CD4-positive, alpha-beta T cell treated with Interleukin-6 at 100 ng/mL for 8 hours (primary cell): ENCODE results near the gene FBXL13.
"Not testable (repeated sequence)": the region's sequence is repeated elsewhere in the genome, so short reads cannot be mapped to it uniquely, and the experiment has no call there.

Experiments
- DNase-seq: peaks from one replicate; pipeline ENCODE4 v3.0.0-alpha.2; 2020; ENCODE audit warnings: mixed read lengths, low spot score

FBXL13 gene

GRCh38 chr7:103023578-103023977 is 51.0 kb downstream of the FBXL13 start:
- DNase-seq: not testable (repeated sequence)

- not testable (repeated sequence) for DNase-seq
These were observed 53.1 kb downstream of the FBXL13 start for GRCh38 chr7:103021490-103021889.

- not testable (repeated sequence) for DNase-seq
These were observed 53.7 kb downstream of the FBXL13 start for GRCh38 chr7:103020876-103021275.

- DNase-seq: not testable (repeated sequence)
These were observed 56.3 kb downstream of the FBXL13 start for GRCh38 chr7:103018295-103018694.

GRCh38 chr7:103011650-103012049 is 62.9 kb downstream of the FBXL13 start:
- DNase-seq: no peak

GRCh38 chr7:103010211-103010610 is 64.4 kb downstream of the FBXL13 start:
- no peak for DNase-seq

GRCh38 chr7:103009466-103010185 is 65.0 kb downstream of the FBXL13 start:
- DNase-seq: no peak

- DNase-seq: no peak
These were observed 71.6 kb downstream of the FBXL13 start for GRCh38 chr7:103003004-103003403.

GRCh38 chr7:103001210-103001609 is 73.4 kb downstream of the FBXL13 start:
- no peak for DNase-seq

GRCh38 chr7:102996957-102997356 is 77.6 kb downstream of the FBXL13 start:
- DNase-seq: no peak

- DNase-seq: not testable (repeated sequence)
These were observed 79.0 kb downstream of the FBXL13 start for GRCh38 chr7:102995609-102996008.

- no peak for DNase-seq
These were observed 80.0 kb downstream of the FBXL13 start for GRCh38 chr7:102994567-102994966.

GRCh38 chr7:102993718-102994029 is 80.9 kb downstream of the FBXL13 start:
- no peak for DNase-seq

- no peak for DNase-seq
These were observed 81.5 kb downstream of the FBXL13 start for GRCh38 chr7:102992938-102993717.

GRCh38 chr7:102992509-102992937 is 82.1 kb downstream of the FBXL13 start:
- DNase-seq: no peak

GRCh38 chr7:102991540-102992214 is 82.9 kb downstream of the FBXL13 start:
- DNase-seq: no peak

- DNase-seq: no peak
These were observed 83.5 kb downstream of the FBXL13 start for GRCh38 chr7:102991077-102991539.

GRCh38 chr7:102990642-102991041 is 84.0 kb downstream of the FBXL13 start:
- no peak for DNase-seq

GRCh38 chr7:102988631-102989560 is 85.7 kb downstream of the FBXL13 start:
- DNase-seq: no peak

- DNase-seq: no peak
These were observed 86.5 kb downstream of the FBXL13 start for GRCh38 chr7:102988088-102988487.

GRCh38 chr7:102985176-102985783 is 89.3 kb downstream of the FBXL13 start:
- no peak for DNase-seq
